Bronchial epithelial cell (primary cell): ENCODE measurements around the gene PLD3. TPM values are rescaled to one million over a fixed set of nuclear protein-coding genes. Genes with fewer than 3 reads are reported as not detected.

Experiments
- DNase-seq: peaks from one replicate; pipeline ENCODE4 v3.0.0-alpha.2; 2010; ENCODE audit warnings: low read depth
- FAIRE-seq: peaks from 2 replicates; lab custom pipeline; 2011; peaks lifted over from hg19 to GRCh38; lab: Jason Lieb, UNC
- H3K27me3 ChIP-seq: 2 replicates; pipeline ENCODE4 v1.5.1; 2011; ENCODE audit warnings: low read length; ENCODE audit not compliant: control insufficient read depth, insufficient read depth
- H3K36me3 ChIP-seq: 2 replicates; pipeline ENCODE4 v1.5.1; 2011; ENCODE audit warnings: low read length; ENCODE audit not compliant: control insufficient read depth, insufficient read depth
- H3K4me3 ChIP-seq: 2 replicates; pipeline ENCODE4 v1.5.1; 2011; ENCODE audit warnings: mild to moderate bottlenecking, low read depth, low read length, control low read depth
- total RNA-seq: library from RNA; depleted of rRNA; stranded (reverse); fragments of >200 nt; gene quantifications from 2 replicates; pipeline ENCODE4 v1.2.1, GENCODE V29; 2014
- TF ChIP-seq, protein P1 (sequence below): IDR thresholded peaks from 2 replicates; pipeline ENCODE4 v1.5.1; 2011; ENCODE audit warnings: mild to moderate bottlenecking, moderate library complexity, low read length, control low read depth, inconsistent platforms; ENCODE audit not compliant: insufficient read depth, severe bottlenecking

PLD3 gene
- total RNA-seq, 1 donor from 2014 or later = 162 TPM

DNA sequence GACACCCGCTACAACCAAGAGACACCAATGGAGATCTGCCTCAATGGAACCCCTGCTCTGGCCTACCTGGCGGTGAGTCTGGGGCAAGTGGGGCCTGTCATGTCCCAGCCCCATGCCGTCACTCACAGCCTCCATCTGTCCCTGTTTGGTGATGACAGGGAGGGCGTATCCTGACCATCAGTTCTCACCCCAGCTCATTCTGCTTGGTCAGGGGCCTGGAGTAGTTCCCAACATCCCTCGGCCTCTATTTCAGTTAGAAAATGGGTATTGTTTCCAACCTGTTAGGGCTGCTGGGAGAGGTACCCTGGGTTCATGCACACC lies 23.3 kb downstream of the PLD3 start:
- Histone ChIP-seq H3K36me3 (peaks cover 25% of the 10 kb centered on the region), H3K4me3 (no peak overlapping the region), H3K27me3 (no peaks in the 10 kb centered on the region)
- TF ChIP-seq, protein P1, sequence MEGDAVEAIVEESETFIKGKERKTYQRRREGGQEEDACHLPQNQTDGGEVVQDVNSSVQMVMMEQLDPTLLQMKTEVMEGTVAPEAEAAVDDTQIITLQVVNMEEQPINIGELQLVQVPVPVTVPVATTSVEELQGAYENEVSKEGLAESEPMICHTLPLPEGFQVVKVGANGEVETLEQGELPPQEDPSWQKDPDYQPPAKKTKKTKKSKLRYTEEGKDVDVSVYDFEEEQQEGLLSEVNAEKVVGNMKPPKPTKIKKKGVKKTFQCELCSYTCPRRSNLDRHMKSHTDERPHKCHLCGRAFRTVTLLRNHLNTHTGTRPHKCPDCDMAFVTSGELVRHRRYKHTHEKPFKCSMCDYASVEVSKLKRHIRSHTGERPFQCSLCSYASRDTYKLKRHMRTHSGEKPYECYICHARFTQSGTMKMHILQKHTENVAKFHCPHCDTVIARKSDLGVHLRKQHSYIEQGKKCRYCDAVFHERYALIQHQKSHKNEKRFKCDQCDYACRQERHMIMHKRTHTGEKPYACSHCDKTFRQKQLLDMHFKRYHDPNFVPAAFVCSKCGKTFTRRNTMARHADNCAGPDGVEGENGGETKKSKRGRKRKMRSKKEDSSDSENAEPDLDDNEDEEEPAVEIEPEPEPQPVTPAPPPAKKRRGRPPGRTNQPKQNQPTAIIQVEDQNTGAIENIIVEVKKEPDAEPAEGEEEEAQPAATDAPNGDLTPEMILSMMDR = no peak
- no peak for DNase-seq
- FAIRE-seq = no peak

DNA sequence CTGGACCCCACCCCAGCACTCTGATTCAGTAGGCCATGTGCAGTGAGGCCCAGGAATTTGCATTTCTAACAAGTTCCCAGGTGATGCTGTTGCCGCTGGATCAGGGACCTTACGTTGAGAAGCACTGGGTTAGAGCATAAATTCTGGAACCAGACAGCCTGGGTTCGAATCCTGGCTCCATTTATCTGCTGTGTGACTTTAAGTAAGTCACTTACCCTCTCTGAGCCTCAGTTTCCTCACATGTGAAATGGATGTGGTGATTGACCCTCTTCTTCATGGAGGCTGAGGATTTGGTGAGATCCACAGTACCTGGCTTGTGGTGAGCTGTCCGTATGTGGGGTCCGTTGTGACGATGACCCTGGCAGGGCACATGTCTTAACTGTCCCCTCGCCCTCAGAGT lies 25.6 kb downstream of the PLD3 start:
- FAIRE-seq = no peak
- H3K4me3 ChIP-seq = no peak overlapping the region
- H3K36me3 ChIP-seq = peaks cover 20% of the 10 kb centered on the region
- TF ChIP-seq, protein P1 = no peak
- DNase-seq = no peak
- H3K27me3 ChIP-seq = no peaks in the 10 kb centered on the region

DNA sequence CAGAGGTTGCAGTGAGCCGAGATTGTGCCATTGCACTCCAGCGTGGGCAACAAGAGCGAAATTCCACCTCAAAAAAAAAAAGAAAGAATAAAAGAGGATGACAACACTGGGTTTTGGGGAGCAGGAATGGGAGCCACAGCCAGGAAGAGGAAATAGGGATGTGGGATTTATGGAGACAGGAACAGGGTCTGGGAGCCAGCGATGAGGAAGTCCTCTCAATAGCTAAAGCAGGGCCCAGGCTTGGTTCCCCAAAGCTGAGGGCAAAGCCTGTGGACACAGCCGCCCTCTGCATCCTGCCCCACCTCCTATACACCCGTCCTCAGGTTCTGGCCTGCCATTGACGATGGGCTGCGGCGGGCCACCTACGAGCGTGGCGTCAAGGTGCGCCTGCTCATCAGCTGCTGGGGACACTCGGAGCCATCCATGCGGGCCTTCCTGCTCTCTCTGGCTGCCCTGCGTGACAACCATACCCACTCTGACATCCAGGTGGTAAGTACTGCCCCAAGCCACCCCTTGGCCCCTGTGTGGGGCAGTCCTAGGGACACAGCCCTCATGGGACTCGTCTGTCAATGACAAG lies 27.9 kb downstream of the PLD3 start:
- DNase-seq (no peak), FAIRE-seq (peak; percentile 28)
- TF ChIP-seq, protein P1 = no peak
- H3K27me3 ChIP-seq = no peaks in the 10 kb centered on the region
- no peak overlapping the region for H3K4me3 ChIP-seq
- H3K36me3 ChIP-seq = peaks cover 12% of the 10 kb centered on the region

DNA sequence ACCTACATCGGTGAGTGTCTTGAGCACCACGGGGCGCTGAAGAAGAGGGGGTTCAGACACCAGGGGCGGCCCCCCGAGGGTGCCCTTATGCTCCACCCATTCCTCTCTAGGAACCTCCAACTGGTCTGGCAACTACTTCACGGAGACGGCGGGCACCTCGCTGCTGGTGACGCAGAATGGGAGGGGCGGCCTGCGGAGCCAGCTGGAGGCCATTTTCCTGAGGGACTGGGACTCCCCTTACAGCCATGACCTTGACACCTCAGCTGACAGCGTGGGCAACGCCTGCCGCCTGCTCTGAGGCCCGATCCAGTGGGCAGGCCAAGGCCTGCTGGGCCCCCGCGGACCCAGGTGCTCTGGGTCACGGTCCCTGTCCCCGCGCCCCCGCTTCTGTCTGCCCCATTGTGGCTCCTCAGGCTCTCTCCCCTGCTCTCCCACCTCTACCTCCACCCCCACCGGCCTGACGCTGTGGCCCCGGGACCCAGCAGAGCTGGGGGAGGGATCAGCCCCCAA lies 29.4 kb downstream of the PLD3 start:
- TF ChIP-seq, protein P1 = no peak

DNA sequence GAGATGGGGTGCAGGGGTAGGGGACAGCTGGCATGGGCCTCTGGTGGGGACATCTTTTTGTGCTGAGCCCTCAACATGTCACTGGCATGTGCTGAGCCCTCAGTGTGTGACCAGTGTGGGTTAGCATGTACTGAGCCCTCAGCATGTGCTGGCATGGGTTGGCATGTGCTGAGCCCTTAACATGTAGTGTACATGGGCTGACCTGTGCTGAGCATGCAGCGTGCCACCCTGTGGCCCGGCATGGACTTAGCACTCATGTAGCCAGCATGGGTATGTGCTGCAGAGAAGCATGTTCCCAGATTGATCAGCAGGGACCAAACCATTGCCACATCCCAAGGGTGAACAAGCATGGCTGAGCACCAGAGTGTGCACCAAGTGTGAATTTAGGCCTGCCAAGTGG lies 30.0 kb downstream of the PLD3 start:
- peak; percentile 84 for FAIRE-seq
- no peak for DNase-seq
- TF ChIP-seq, protein P1 = peak; percentile 5
- Histone ChIP-seq H3K4me3 (no peak overlapping the region), H3K27me3 (no peaks in the 10 kb centered on the region), H3K36me3 (peaks cover 8% of the 10 kb centered on the region)

More for the DNA sequence above, 29.4 kb downstream of the PLD3 start:
- no peak for DNase-seq
- FAIRE-seq = no peak
- Histone ChIP-seq H3K27me3 (no peaks in the 10 kb centered on the region), H3K36me3 (peaks cover 8% of the 10 kb centered on the region), H3K4me3 (no peak overlapping the region)
